ENCODE measurements around the gene MPPE1. TPM values are rescaled to one million over a fixed set of nuclear protein-coding genes. Genes with fewer than 3 reads are reported as not detected.

MPPE1 gene
- total and polyA plus RNA-seq, 2 of the 4 experiments (the other 2 are of a cell fraction) = 13.8 to 19.9 TPM

GRCh38 chr18:11948852-11949523 lies 40.9 kb upstream of the MPPE1 start:
- no peaks in the 10 kb centered on the region for H4K20me1 ChIP-seq (ENCODE audit: insufficient read depth, low read length)
- H3K18ac ChIP-seq (ENCODE audit: low read depth, low read length) = peak overlapping the region; percentile 84
- ATAC-seq (ENCODE audit: low read depth) (peak; percentile 70), DNase-seq (peak; percentile 68)
- H4K91ac ChIP-seq (ENCODE audit: insufficient read depth, low read depth, low read length) = peak overlapping the region; percentile 91
- H3K4me1 ChIP-seq (ENCODE audit: control insufficient read depth, insufficient read depth, low read length) = peaks cover 24% of the 10 kb centered on the region
- H2AK9ac ChIP-seq (replicated peaks; ENCODE audit: low read depth, low read length, poor library complexity) = peak overlapping the region; percentile 0
- in situ Hi-C loops (cut with MboI; ENCODE audit: low sequenced_read_pairs) (no loop called here), intact Hi-C loops (cut with micrococcal nuclease) (loop anchor here (10.0 kb wide), 2 partner anchors 94 to 326 kb away; partner anchors contain the start of gene CHMP1B), dilution Hi-C loops (cut with HindIII; ENCODE audit: low sequenced_read_pairs, unreplicated experiment) (no loop called here)
- no peaks in the 10 kb centered on the region for H3K9me3 ChIP-seq (ENCODE audit: control insufficient read depth, insufficient read depth, low read length)
- H3K4me2 ChIP-seq (ENCODE audit: low read depth, low read length) = peak overlapping the region; percentile 73
- TF ChIP-seq BHLHE40 (IDR thresholded peaks at IDR 0.05; ENCODE audit: low read depth, low read length) (0 out of 2 replicates have a peak, but pooled peaks have one; percentile 4), MAFK (IDR thresholded peaks at IDR 0.05; ENCODE audit: low read depth, low read length) (no peak)
- H2AFZ ChIP-seq (replicated peaks; ENCODE audit: low read length, poor library complexity) = peak overlapping the region; percentile 64
- H3K9me1 ChIP-seq (ENCODE audit: insufficient read depth, low read length) = 0 out of 2 replicates have a peak, but pooled peaks cover 2% of the 10 kb centered on the region
- H2BK15ac ChIP-seq (ENCODE audit: low read depth, low read length) = peak overlapping the region; percentile 93
- H3K23ac ChIP-seq (ENCODE audit: low read depth, low read length) = peak overlapping the region; percentile 82
- peak overlapping the region; percentile 92 for H2BK120ac ChIP-seq (ENCODE audit: low read depth, low read length)
- H4K5ac ChIP-seq (ENCODE audit: low read depth, low read length) = peak overlapping the region; percentile 83
- peak overlapping the region; percentile 71 to 85 for H4K8ac ChIP-seq (ENCODE audit: low read depth in 2 of 2, low read length in 2 of 2)
- peak overlapping the region; percentile 45; the same call in 1 of the 2 replicates for H3K9ac ChIP-seq (ENCODE audit: low read depth, low read length)
- H3K27ac ChIP-seq (ENCODE audit: insufficient read depth, low read length) = peak overlapping the region; percentile 79
- peak overlapping the region; percentile 84 for H3K4ac ChIP-seq (ENCODE audit: low read depth, low read length)
- BruUV-seq (replicated peaks) = TSS peak; percentile 61
- peak overlapping the region; percentile 70 for H3K56ac ChIP-seq (ENCODE audit: extremely low read depth, insufficient read depth, low read length)
- H2BK20ac ChIP-seq (ENCODE audit: low read depth, low read length) = peak overlapping the region; percentile 94
- no CpG with 5 or more reads among the region's 6 CpGs for WGBS, 2 experiments (ENCODE audit: extremely low coverage in 2 of 2, insufficient read length in 1 of 2)
- H2BK5ac ChIP-seq (ENCODE audit: low read depth, low read length, poor library complexity, severe bottlenecking) = peak overlapping the region; percentile 99
- ChIA-PET POLR2A (ENCODE audit: unreplicated experiment) (interaction anchor here (0.7 kb wide), 1 partner anchor 66 kb away, joined by 3 read pairs; no protein-coding TSS in a partner anchor), CTCF (interaction anchor here (0.7 to 1.3 kb wide), 3 partner anchors 11 to 47 kb away, joined by 3 to 4 read pairs (median 4); no protein-coding TSS in a partner anchor)
- H3K36me3 ChIP-seq (ENCODE audit: control insufficient read depth, insufficient read depth, low read length) = no peaks in the 10 kb centered on the region
- H3K4me3 ChIP-seq (ENCODE audit: insufficient read depth, low read depth, low read length) = no peak overlapping the region
- peak overlapping the region; percentile 68 for H2AK5ac ChIP-seq (ENCODE audit: low read depth, low read length)
- peak overlapping the region; percentile 56 for H3K14ac ChIP-seq (replicated peaks; ENCODE audit: low read depth, low read length)
- H3K27me3 ChIP-seq (ENCODE audit: control insufficient read depth, insufficient read depth, low read length) = no peaks in the 10 kb centered on the region
- no peaks in the 10 kb centered on the region; a peak in 1 of 4 replicates for H3K79me1 ChIP-seq (ENCODE audit: low read depth in 1 of 2, low read length in 2 of 2)

Measured in IMR-90 (cell line).